PFSK-1 (cell line): Measurements from ENCODE around the gene LRRC8D.

Experiments
- FOXP2 ChIP-seq: optimal IDR thresholded peaks from 2 replicates; pipeline ENCODE3; 2011; ENCODE audit warnings: borderline replicate concordance, control low read depth, inconsistent platforms; ENCODE audit not compliant: insufficient read depth; ENCODE audit errors: extremely low read length, extremely low read depth
- POLR2AphosphoS5 ChIP-seq: IDR thresholded peaks from 2 replicates; pipeline ENCODE4 v1.6.1; 2012; ENCODE audit warnings: low read depth, mild to moderate bottlenecking, control low read depth, low read length, moderate library complexity
- REST ChIP-seq, 2 experiments: IDR thresholded peaks; 2 replicates each; pipeline versions ENCODE4 v1.6.1 to v1.8.0; 2011 to 2012; ENCODE audit warnings: low read depth in 2 of 2, low read length in 2 of 2, control low read depth in 1 of 2, inconsistent platforms in 1 of 2, mild to moderate bottlenecking in 1 of 2, moderate library complexity in 1 of 2; ENCODE audit not compliant: insufficient read depth in 1 of 2
- SIN3A ChIP-seq: IDR thresholded peaks from 2 replicates; pipeline ENCODE4 v1.6.1; 2012; ENCODE audit warnings: mild to moderate bottlenecking, low read length, moderate library complexity, borderline replicate concordance; ENCODE audit not compliant: insufficient read depth
- TAF1 ChIP-seq: IDR thresholded peaks from 2 replicates; pipeline ENCODE4 v1.6.1; 2012; ENCODE audit warnings: low read length, control low read depth, borderline replicate concordance; ENCODE audit not compliant: insufficient read depth

LRRC8D gene

GRCh38 chr1:89897347-89898133, 76.7 kb downstream of the LRRC8D start:
- TF ChIP-seq SIN3A (no peak), TAF1 (no peak), REST (IDR thresholded peaks at IDR 0.05; ENCODE audit: insufficient read depth in 1 of 2, low read depth in 2 of 2, low read length in 2 of 2) (no peak), POLR2AphosphoS5 (no peak), FOXP2 (no peak)

- no peak for TF ChIP-seq TAF1
- no peak for TF ChIP-seq POLR2AphosphoS5
- TF ChIP-seq SIN3A = no peak
- TF ChIP-seq REST (IDR thresholded peaks at IDR 0.05; ENCODE audit: insufficient read depth in 1 of 2, low read depth in 2 of 2, low read length in 2 of 2) = no peak
- no peak for TF ChIP-seq FOXP2
Observed at GRCh38 chr1:89898150-89898549, 77.3 kb downstream of the LRRC8D start.

GRCh38 chr1:89898695-89899470, 78.1 kb downstream of the LRRC8D start:
- TF ChIP-seq TAF1 (no peak), REST (IDR thresholded peaks at IDR 0.05; ENCODE audit: insufficient read depth in 1 of 2, low read depth in 2 of 2, low read length in 2 of 2) (no peak), POLR2AphosphoS5 (no peak), SIN3A (no peak), FOXP2 (no peak)

- no peak for TF ChIP-seq FOXP2
- TF ChIP-seq POLR2AphosphoS5 = no peak
- no peak for TF ChIP-seq TAF1
- no peak for TF ChIP-seq SIN3A
- no peak for TF ChIP-seq REST (IDR thresholded peaks at IDR 0.05; ENCODE audit: insufficient read depth in 1 of 2, low read depth in 2 of 2, low read length in 2 of 2)
Observed at GRCh38 chr1:89900323-89900722, 79.5 kb downstream of the LRRC8D start.
